ENCODE measurements around the gene CREG2. TPM values are rescaled to one million over a fixed set of nuclear protein-coding genes. Genes with fewer than 3 reads are reported as not detected.

CREG2 gene
- total RNA-seq, 4 donors from 2014 or later = 0.40 TPM; not detected in 3

DNA sequence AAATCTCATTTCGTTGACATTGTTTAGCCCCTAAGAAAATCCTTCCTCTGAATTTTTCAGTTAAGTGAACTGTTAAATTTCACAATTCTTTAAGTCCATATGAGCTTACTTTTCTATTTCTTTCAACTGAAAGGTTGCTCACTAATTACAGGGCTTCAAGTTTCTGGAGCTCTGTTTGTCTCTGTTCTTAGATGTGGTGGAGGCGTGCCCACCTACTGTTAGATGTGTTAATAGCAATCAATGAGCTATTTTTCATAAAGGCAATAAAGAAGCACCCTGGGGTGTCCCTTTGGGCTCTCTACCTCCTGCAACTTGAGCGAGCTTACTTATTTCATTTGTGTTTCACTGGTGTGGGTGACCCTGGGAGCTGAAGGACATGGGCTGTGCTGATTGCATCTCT is 25.0 kb downstream of the CREG2 start:
- no peak overlapping the region for H3K4me3 ChIP-seq
- no peak for DNase-seq
- no peaks in the 10 kb centered on the region for H3K27me3 ChIP-seq
- no peak overlapping the region for H3K27ac ChIP-seq
- H3K9me3 ChIP-seq = no peaks in the 10 kb centered on the region
- peaks cover 0 to 4% (median 0%) of the 10 kb centered on the region in 4 donors for H3K4me1 ChIP-seq
- no peak for TF ChIP-seq CTCF (IDR thresholded peaks at IDR 0.05)
- no peak for TF ChIP-seq POLR2A (IDR thresholded peaks at IDR 0.05)
- no peaks in the 10 kb centered on the region for H3K36me3 ChIP-seq

- no peaks in the 10 kb centered on the region for H3K27me3 ChIP-seq
- DNase-seq = no peak
- TF ChIP-seq CTCF (IDR thresholded peaks at IDR 0.05) = no peak
- no peak for TF ChIP-seq POLR2A (IDR thresholded peaks at IDR 0.05)
- no peaks in the 10 kb centered on the region for H3K36me3 ChIP-seq
- H3K27ac ChIP-seq = no peak overlapping the region
- peaks cover 0 to 4% (median 0%) of the 10 kb centered on the region in 4 donors for H3K4me1 ChIP-seq
- no peaks in the 10 kb centered on the region for H3K9me3 ChIP-seq
- H3K4me3 ChIP-seq = no peak overlapping the region
Observed at GRCh38 chr2:101361522-101361921, 25.8 kb downstream of the CREG2 start.

- H3K27ac ChIP-seq = no peak overlapping the region
- H3K36me3 ChIP-seq = no peaks in the 10 kb centered on the region
- TF ChIP-seq CTCF (IDR thresholded peaks at IDR 0.05) (no peak), POLR2A (IDR thresholded peaks at IDR 0.05) (no peak)
- H3K27me3 ChIP-seq = no peaks in the 10 kb centered on the region
- peaks cover 0 to 4% (median 0%) of the 10 kb centered on the region in 4 donors for H3K4me1 ChIP-seq
- no peak overlapping the region for H3K4me3 ChIP-seq
- H3K9me3 ChIP-seq = no peaks in the 10 kb centered on the region
- no peak for DNase-seq
Observed at GRCh38 chr2:101361121-101361520, 26.2 kb downstream of the CREG2 start.

DNA sequence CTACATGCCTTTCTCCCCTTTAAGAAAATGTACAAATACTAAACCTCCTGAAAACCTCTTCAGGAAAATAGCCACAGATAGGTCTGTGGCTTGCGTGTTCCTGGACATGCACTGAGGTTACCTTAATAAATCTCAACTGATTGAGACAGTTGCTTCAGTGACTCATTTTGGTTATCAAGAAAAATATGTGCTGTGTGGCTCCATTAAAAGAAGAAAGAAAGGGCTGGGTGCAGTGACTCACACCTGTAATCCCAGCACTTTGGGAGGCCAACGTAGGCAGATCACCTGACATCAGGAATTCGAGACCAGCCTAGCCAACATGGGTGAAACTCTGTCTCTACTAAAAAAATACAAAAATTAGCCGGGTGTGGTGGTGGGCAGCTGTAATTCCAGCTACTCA is 27.1 kb downstream of the CREG2 start:
- TF ChIP-seq POLR2A (IDR thresholded peaks at IDR 0.05) (no peak), CTCF (IDR thresholded peaks at IDR 0.05) (no peak)
- DNase-seq = no peak
- Histone ChIP-seq H3K27ac (no peak overlapping the region), H3K4me3 (no peak overlapping the region), H3K27me3 (no peaks in the 10 kb centered on the region), H3K4me1 (peaks cover 0 to 4% (median 0%) of the 10 kb centered on the region in 4 donors), H3K9me3 (no peaks in the 10 kb centered on the region), H3K36me3 (no peaks in the 10 kb centered on the region)

- H3K4me3 ChIP-seq = no peak overlapping the region
- no peaks in the 10 kb centered on the region for H3K27me3 ChIP-seq
- H3K9me3 ChIP-seq = no peaks in the 10 kb centered on the region
- no peak for DNase-seq
- H3K36me3 ChIP-seq = no peaks in the 10 kb centered on the region
- no peak overlapping the region for H3K27ac ChIP-seq
- TF ChIP-seq CTCF (IDR thresholded peaks at IDR 0.05) = no peak
- TF ChIP-seq POLR2A (IDR thresholded peaks at IDR 0.05) = no peak
- peaks cover 0 to 4% (median 0%) of the 10 kb centered on the region in 4 donors for H3K4me1 ChIP-seq
Observed at GRCh38 chr2:101359410-101359954, 27.8 kb downstream of the CREG2 start.

GRCh38 chr2:101357376-101357775 is 29.9 kb downstream of the CREG2 start:
- Histone ChIP-seq H3K9me3 (no peaks in the 10 kb centered on the region), H3K4me3 (no peak overlapping the region), H3K27me3 (no peaks in the 10 kb centered on the region), H3K27ac (no peak overlapping the region), H3K36me3 (no peaks in the 10 kb centered on the region), H3K4me1 (peaks cover 0 to 4% (median 0%) of the 10 kb centered on the region in 4 donors)
- TF ChIP-seq CTCF (IDR thresholded peaks at IDR 0.05) = no peak
- no peak for TF ChIP-seq POLR2A (IDR thresholded peaks at IDR 0.05)
- DNase-seq = no peak

All from Peyer's patch (tissue), 4 donors.